PC-9 (cell line): ENCODE measurements around the gene EGR1. TPM values are rescaled to one million over a fixed set of nuclear protein-coding genes. Genes with fewer than 3 reads are reported as not detected.

Source experiments
- BruUV-seq: library from RNA; stranded (reverse); fragments of 400-500 nt; replicated peaks from 2 replicates; lab custom pipeline; 2021; lab: Mats Ljungman, UMichigan
- CTCF ChIA-PET: fragments of 300-600 bp; sonication (Branson Sonifier 250); formaldehyde crosslinking; loops from one replicate; lab custom pipeline; 2022; ENCODE audit warnings: antibody characterized with exemption; lab: Charles Lee
- POLR2A ChIA-PET: fragments of 300-600 bp; sonication (Branson Sonifier 250); formaldehyde crosslinking; loops from one replicate; lab custom pipeline; 2022; ENCODE audit warnings: antibody characterized with exemption; ENCODE audit not compliant: unreplicated experiment; lab: Charles Lee
- DNase-seq, 2 experiments: peaks; one replicate each; pipeline versions ENCODE4 v3.0.0 to v3.0.0-alpha.2; 2015 to 2022; ENCODE audit warnings: mixed read lengths in 1 of 2
- H2AFZ ChIP-seq: fragments of 200-600 bp; sonication (generic); 2 replicates; pipeline ENCODE4 v1.8.1; 2017; ENCODE audit warnings: antibody characterized with exemption
- H3F3A ChIP-seq: fragments of 200-600 bp; sonication (generic); 2 replicates; pipeline ENCODE4 v1.8.1; 2017; ENCODE audit warnings: antibody characterized with exemption, mild to moderate bottlenecking, low read depth; ENCODE audit not compliant: insufficient read depth
- H3K27ac ChIP-seq: fragments of 200-600 bp; sonication (generic); 2 replicates; pipeline ENCODE4 v1.6.1; 2016; ENCODE audit warnings: mixed run types
- H3K27me3 ChIP-seq: fragments of 200-600 bp; sonication (generic); 2 replicates; pipeline ENCODE4 v1.6.1; 2016; ENCODE audit warnings: low read depth, mixed run types; ENCODE audit not compliant: insufficient read depth
- H3K36me3 ChIP-seq: fragments of 200-600 bp; sonication (generic); 2 replicates; pipeline ENCODE4 v1.6.1; 2016; ENCODE audit warnings: low read depth, mixed run types
- H3K4me1 ChIP-seq: fragments of 200-600 bp; sonication (generic); replicated peaks from 2 replicates; pipeline ENCODE4 v1.6.1; 2016; ENCODE audit warnings: mixed run types; ENCODE audit not compliant: insufficient read depth
- H3K4me2 ChIP-seq: fragments of 200-600 bp; sonication (generic); 2 replicates; pipeline ENCODE4 v1.6.1; 2017; ENCODE audit warnings: mixed run types
- H3K4me3 ChIP-seq: fragments of 200-600 bp; sonication (generic); 2 replicates; pipeline ENCODE4 v1.6.1; 2016; ENCODE audit warnings: mixed run types
- H3K79me2 ChIP-seq: fragments of 200-600 bp; sonication (generic); 2 replicates; pipeline ENCODE4 v1.6.1; 2017; ENCODE audit warnings: low read depth, mixed run types
- H3K9me2 ChIP-seq: fragments of 200-600 bp; sonication (generic); 2 replicates; pipeline ENCODE4 v1.8.1; 2017; ENCODE audit warnings: mild to moderate bottlenecking; ENCODE audit not compliant: insufficient read depth
- H3K9me3 ChIP-seq: fragments of 200-600 bp; sonication (generic); 2 replicates; pipeline ENCODE4 v1.8.1; 2016; ENCODE audit warnings: low read depth; ENCODE audit not compliant: insufficient read depth
- H4K20me1 ChIP-seq: fragments of 200-600 bp; sonication (generic); 2 replicates; pipeline ENCODE4 v1.8.1; 2017; ENCODE audit not compliant: insufficient read depth
- CTCF ChIP-seq: fragments of 200-600 bp; sonication (generic); conservative IDR thresholded peaks from 2 replicates; pipeline ENCODE4 v1.6.1; 2017; ENCODE audit warnings: mixed run types, antibody characterized with exemption, mild to moderate bottlenecking, moderate library complexity
- EZH2 ChIP-seq: fragments of 200-600 bp; sonication (generic); IDR thresholded peaks from 2 replicates; pipeline ENCODE4 v1.8.0; 2017; ENCODE audit warnings: antibody characterized with exemption, low read depth
- intact Hi-C: fragments of 100-400 bp; cut with micrococcal nuclease; formaldehyde crosslinking; loops from one replicate; pipeline ENCODE4 v1.10.0; 2022; ENCODE audit not compliant: unreplicated experiment
- total RNA-seq: library from RNA; stranded (reverse); gene quantifications from 2 replicates; pipeline ENCODE4 v1.2.3, GENCODE V29; 2021

EGR1 gene
- total RNA-seq, 1 experiment from 2014 or later, result 24.7 TPM

- H3K4me3 ChIP-seq, result no peak overlapping the region
- intact Hi-C loops, result loop anchor here (1.0 kb wide), 1 partner anchor 52 kb away; no protein-coding TSS in a partner anchor
Measured at GRCh38 chr5:138450971-138451370, 14.3 kb upstream of the EGR1 start.

GRCh38 chr5:138452720-138453119, 12.6 kb upstream of the EGR1 start:
- no peaks in the 10 kb centered on the region for H3K4me1 ChIP-seq
- H3K4me2 ChIP-seq, result no peak overlapping the region
- no peaks in the 10 kb centered on the region for H3K79me2 ChIP-seq
- no peaks in the 10 kb centered on the region for H4K20me1 ChIP-seq
- H3K9me2 ChIP-seq, result no peaks in the 10 kb centered on the region
- no peaks in the 10 kb centered on the region for H3F3A ChIP-seq
- no peak for DNase-seq
- no peak overlapping the region for H3K4me3 ChIP-seq
- H3K36me3 ChIP-seq, result no peaks in the 10 kb centered on the region
- POLR2A ChIA-PET, result interaction anchor here (0.6 kb wide), 1 partner anchor 51 kb away, joined by 9 read pairs; no protein-coding TSS in a partner anchor
- intact Hi-C loops, result no loop called here
- no peaks in the 10 kb centered on the region for H3K9me3 ChIP-seq
- no peak overlapping the region for H3K27ac ChIP-seq
- 0 out of 2 replicates have a peak, but pooled peaks cover 8% of the 10 kb centered on the region for H3K27me3 ChIP-seq
- no peak for TF ChIP-seq CTCF
- TF ChIP-seq EZH2, result no peak
- BruUV-seq, result no TSS peak
- no peak overlapping the region for H2AFZ ChIP-seq
- CTCF ChIA-PET, result no interaction called here

More at GRCh38 chr5:138450971-138451370, 14.3 kb upstream of the EGR1 start:
- H3K36me3 ChIP-seq, result no peaks in the 10 kb centered on the region
- no peaks in the 10 kb centered on the region for H3K79me2 ChIP-seq
- POLR2A ChIA-PET, result interaction anchor here (0.6 kb wide), 2 partner anchors 11 to 92 kb away, joined by 3 to 7 read pairs; no protein-coding TSS in a partner anchor
- no peaks in the 10 kb centered on the region for H3K9me2 ChIP-seq
- no peak overlapping the region for H2AFZ ChIP-seq
- no peaks in the 10 kb centered on the region for H3F3A ChIP-seq
- H3K9me3 ChIP-seq, result no peaks in the 10 kb centered on the region
- no TSS peak for BruUV-seq
- no peak overlapping the region for H3K27ac ChIP-seq
- CTCF ChIA-PET, result interaction anchor here (0.5 to 1.8 kb wide), 4 partner anchors 39 to 286 kb away, joined by 3 to 5 read pairs (median 4); no protein-coding TSS in a partner anchor
- TF ChIP-seq EZH2, result no peak
- no peak for TF ChIP-seq CTCF
- DNase-seq, result no peak
- 0 out of 2 replicates have a peak, but pooled peaks cover 6% of the 10 kb centered on the region for H3K27me3 ChIP-seq
- no peaks in the 10 kb centered on the region for H3K4me1 ChIP-seq
- H3K4me2 ChIP-seq, result no peak overlapping the region
- H4K20me1 ChIP-seq, result no peaks in the 10 kb centered on the region

- no peaks in the 10 kb centered on the region for H3K9me3 ChIP-seq
- 0 out of 2 replicates have a peak, but pooled peaks cover 8% of the 10 kb centered on the region for H3K27me3 ChIP-seq
- H3K4me2 ChIP-seq, result no peak overlapping the region
- H4K20me1 ChIP-seq, result no peaks in the 10 kb centered on the region
- no peaks in the 10 kb centered on the region for H3K4me1 ChIP-seq
- H3F3A ChIP-seq, result no peaks in the 10 kb centered on the region
- POLR2A ChIA-PET, result no interaction called here
- CTCF ChIA-PET, result no interaction called here
- intact Hi-C loops, result no loop called here
- no peaks in the 10 kb centered on the region for H3K36me3 ChIP-seq
- no peak overlapping the region for H3K4me3 ChIP-seq
- no peaks in the 10 kb centered on the region for H3K9me2 ChIP-seq
- H2AFZ ChIP-seq, result no peak overlapping the region
- no peak for DNase-seq
- BruUV-seq, result no TSS peak
- no peaks in the 10 kb centered on the region for H3K79me2 ChIP-seq
- H3K27ac ChIP-seq, result no peak overlapping the region
- TF ChIP-seq CTCF (no peak), EZH2 (no peak)
Measured at GRCh38 chr5:138453590-138453989, 11.7 kb upstream of the EGR1 start.
